Keratinocyte (primary cell): ENCODE data around the gene DCBLD2. TPM values are rescaled to one million over a fixed set of nuclear protein-coding genes. Genes with fewer than 3 reads are reported as not detected.

Experiments used
- DNase-seq: peaks from one replicate; pipeline ENCODE4 v3.0.0-alpha.2; 2011; ENCODE audit warnings: low read depth, missing footprints, low spot score
- FAIRE-seq: peaks from 2 replicates; lab custom pipeline; 2011; peaks lifted over from hg19 to GRCh38; lab: Jason Lieb, UNC
- H2AFZ ChIP-seq: 2 replicates; pipeline ENCODE4 v1.6.0; 2012; ENCODE audit warnings: low read length, control low read depth, inconsistent platforms; ENCODE audit not compliant: control insufficient read depth
- H3K27ac ChIP-seq: 2 replicates; pipeline ENCODE4 v1.5.1; 2011; ENCODE audit warnings: low read length; ENCODE audit not compliant: control insufficient read depth, insufficient read depth
- H3K27me3 ChIP-seq: 3 replicates; pipeline ENCODE4 v1.6.0; 2011; ENCODE audit warnings: low read length; ENCODE audit not compliant: control insufficient read depth, insufficient read depth; ENCODE audit errors: extremely low read depth
- H3K36me3 ChIP-seq, 2 experiments: 2 replicates in 1 of 2; 3 replicates in 1 of 2; pipeline ENCODE4 v1.5.1; 2011; ENCODE audit warnings: low read length in 2 of 2, mild to moderate bottlenecking in 1 of 2; ENCODE audit not compliant: control insufficient read depth in 2 of 2, insufficient read depth in 2 of 2; ENCODE audit errors: extremely low read depth in 1 of 2
- H3K4me1 ChIP-seq: 3 replicates; pipeline ENCODE4 v1.5.1; 2011; ENCODE audit warnings: low read length; ENCODE audit not compliant: control insufficient read depth, insufficient read depth; ENCODE audit errors: extremely low read depth
- H3K4me2 ChIP-seq: 3 replicates; pipeline ENCODE4 v1.6.0; 2011; ENCODE audit warnings: low read depth, low read length; ENCODE audit not compliant: control insufficient read depth, insufficient read depth; ENCODE audit errors: extremely low read depth
- H3K4me3 ChIP-seq, 3 experiments: fragments of 200-600 bp in 1 of 3; sonication (generic) in 1 of 3; 2 replicates in 2 of 3; 3 replicates in 1 of 3; pipeline ENCODE4 v1.5.1; 2011 to 2016; ENCODE audit warnings: low read length in 3 of 3, mild to moderate bottlenecking in 3 of 3, control low read depth in 2 of 3, inconsistent platforms in 1 of 3, low read depth in 1 of 3, mixed read lengths in 1 of 3, mixed run types in 1 of 3, moderate library complexity in 1 of 3; ENCODE audit not compliant: control insufficient read depth in 2 of 3, insufficient read depth in 2 of 3; ENCODE audit errors: extremely low read depth in 1 of 3
- H3K79me2 ChIP-seq: 2 replicates; pipeline ENCODE4 v1.6.0; 2012; ENCODE audit warnings: low read length; ENCODE audit not compliant: control insufficient read depth, insufficient read depth
- H3K9ac ChIP-seq: 3 replicates; pipeline ENCODE4 v1.6.0; 2011; ENCODE audit warnings: low read length; ENCODE audit not compliant: control insufficient read depth, insufficient read depth; ENCODE audit errors: extremely low read depth
- H3K9me1 ChIP-seq: 3 replicates; pipeline ENCODE4 v1.6.0; 2011; ENCODE audit warnings: low read length; ENCODE audit not compliant: control insufficient read depth, insufficient read depth; ENCODE audit errors: extremely low read depth
- H3K9me3 ChIP-seq: 2 replicates; pipeline ENCODE4 v1.5.1; 2012; ENCODE audit warnings: low read depth, low read length; ENCODE audit not compliant: control insufficient read depth
- H4K20me1 ChIP-seq: 3 replicates; pipeline ENCODE4 v1.6.0; 2011; ENCODE audit warnings: low read length; ENCODE audit not compliant: control insufficient read depth, insufficient read depth; ENCODE audit errors: extremely low read depth
- EZH2 ChIP-seq: IDR thresholded peaks from one replicate; pipeline ENCODE4 v1.6.1; 2012; ENCODE audit warnings: inconsistent platforms, mild to moderate bottlenecking, low read length, moderate library complexity
- dilution Hi-C: fragments of 300-500 bp; cut with MboI; formaldehyde crosslinking; loops from one replicate; pipeline ENCODE4 v1.7.0; 2020; ENCODE audit warnings: low sequenced_read_pairs; ENCODE audit not compliant: extremely low pct_ligation_motif_present
- polyA plus RNA-seq, 5 experiments: library from polyadenylated mRNA; depleted of rRNA in 3 of 5; stranded (reverse) in 3 of 5; stranded (forward) in 1 of 5; unstranded in 1 of 5; fragments of >200 nt; gene quantifications; 1 replicate in 1 of 5; 2 replicates in 3 of 5; 3 replicates in 1 of 5; pipeline versions ENCODE4 v1.2.1 to v1.2.3, GENCODE V29; 2011 to 2012; ENCODE audit warnings: missing spikeins in 2 of 5, low read depth in 1 of 5, low replicate concordance in 1 of 5
- TF ChIP-seq, protein P1 (sequence below), 3 experiments: IDR thresholded peaks in 1 of 3; conservative IDR thresholded peaks in 1 of 3; optimal IDR thresholded peaks in 1 of 3; 2 replicates in 2 of 3; 3 replicates in 1 of 3; pipeline versions ENCODE3 to v1.5.1; 2011; ENCODE audit warnings: low read length in 3 of 3, mild to moderate bottlenecking in 3 of 3, moderate library complexity in 2 of 3, control low read depth in 1 of 3, inconsistent platforms in 1 of 3; ENCODE audit not compliant: insufficient read depth in 2 of 3; ENCODE audit errors: extremely low read depth in 1 of 3

The DCBLD2 gene
- polyA plus RNA-seq, 1 donor (not counting 4 experiments of a cell fraction or from before 2014, with no cell fraction given) = 465 TPM

DNA sequence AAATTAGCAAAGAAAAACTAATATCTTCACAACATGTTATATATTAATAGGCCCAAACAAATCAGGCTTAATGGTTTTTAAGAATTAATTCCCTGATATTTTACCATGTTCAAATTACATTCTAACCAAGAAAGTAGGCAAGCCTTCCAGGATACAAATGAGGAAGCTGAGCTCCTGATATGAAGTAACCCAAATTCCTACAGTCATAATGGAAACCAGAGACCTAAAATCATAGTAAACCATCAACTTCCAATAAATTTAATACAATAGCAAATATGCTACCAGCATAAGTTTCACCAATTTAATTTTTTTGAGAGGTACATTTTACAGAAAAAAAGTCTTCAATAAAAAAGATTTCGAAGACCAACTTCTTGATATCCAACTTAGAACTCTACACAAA lies 3.8 kb downstream of the DCBLD2 start:
- H3K27ac ChIP-seq = peak overlapping the region; percentile 16
- FAIRE-seq (no peak), DNase-seq (no peak)
- no peaks in the 10 kb centered on the region for H3K27me3 ChIP-seq
- H3K9ac ChIP-seq = peak overlapping the region; percentile 85
- no peak overlapping the region for H2AFZ ChIP-seq
- peaks cover 33% of the 10 kb centered on the region for H4K20me1 ChIP-seq
- H3K4me2 ChIP-seq = peak overlapping the region; percentile 81
- H3K9me3 ChIP-seq = no peaks in the 10 kb centered on the region
- H3K9me1 ChIP-seq = no peaks in the 10 kb centered on the region
- peaks cover 9 to 26% of the 10 kb centered on the region in 2 experiments for H3K36me3 ChIP-seq
- H3K4me1 ChIP-seq = peaks cover 49% of the 10 kb centered on the region
- H3K79me2 ChIP-seq = peaks cover 97% of the 10 kb centered on the region
- H3K4me3 ChIP-seq = peak overlapping the region; percentile 87 to 99 (median 99)
- dilution Hi-C loops = no loop called here
- TF ChIP-seq EZH2 = no peak
- TF ChIP-seq, protein P1, sequence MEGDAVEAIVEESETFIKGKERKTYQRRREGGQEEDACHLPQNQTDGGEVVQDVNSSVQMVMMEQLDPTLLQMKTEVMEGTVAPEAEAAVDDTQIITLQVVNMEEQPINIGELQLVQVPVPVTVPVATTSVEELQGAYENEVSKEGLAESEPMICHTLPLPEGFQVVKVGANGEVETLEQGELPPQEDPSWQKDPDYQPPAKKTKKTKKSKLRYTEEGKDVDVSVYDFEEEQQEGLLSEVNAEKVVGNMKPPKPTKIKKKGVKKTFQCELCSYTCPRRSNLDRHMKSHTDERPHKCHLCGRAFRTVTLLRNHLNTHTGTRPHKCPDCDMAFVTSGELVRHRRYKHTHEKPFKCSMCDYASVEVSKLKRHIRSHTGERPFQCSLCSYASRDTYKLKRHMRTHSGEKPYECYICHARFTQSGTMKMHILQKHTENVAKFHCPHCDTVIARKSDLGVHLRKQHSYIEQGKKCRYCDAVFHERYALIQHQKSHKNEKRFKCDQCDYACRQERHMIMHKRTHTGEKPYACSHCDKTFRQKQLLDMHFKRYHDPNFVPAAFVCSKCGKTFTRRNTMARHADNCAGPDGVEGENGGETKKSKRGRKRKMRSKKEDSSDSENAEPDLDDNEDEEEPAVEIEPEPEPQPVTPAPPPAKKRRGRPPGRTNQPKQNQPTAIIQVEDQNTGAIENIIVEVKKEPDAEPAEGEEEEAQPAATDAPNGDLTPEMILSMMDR (optimal IDR thresholded peaks at IDR 0.05 in 1 of 3, IDR thresholded peaks at IDR 0.05 in 1 of 3, conservative IDR thresholded peaks at IDR 0.05 in 1 of 3; ENCODE audit: extremely low read depth in 1 of 3, insufficient read depth in 2 of 3, low read length in 3 of 3) = no peak

DNA sequence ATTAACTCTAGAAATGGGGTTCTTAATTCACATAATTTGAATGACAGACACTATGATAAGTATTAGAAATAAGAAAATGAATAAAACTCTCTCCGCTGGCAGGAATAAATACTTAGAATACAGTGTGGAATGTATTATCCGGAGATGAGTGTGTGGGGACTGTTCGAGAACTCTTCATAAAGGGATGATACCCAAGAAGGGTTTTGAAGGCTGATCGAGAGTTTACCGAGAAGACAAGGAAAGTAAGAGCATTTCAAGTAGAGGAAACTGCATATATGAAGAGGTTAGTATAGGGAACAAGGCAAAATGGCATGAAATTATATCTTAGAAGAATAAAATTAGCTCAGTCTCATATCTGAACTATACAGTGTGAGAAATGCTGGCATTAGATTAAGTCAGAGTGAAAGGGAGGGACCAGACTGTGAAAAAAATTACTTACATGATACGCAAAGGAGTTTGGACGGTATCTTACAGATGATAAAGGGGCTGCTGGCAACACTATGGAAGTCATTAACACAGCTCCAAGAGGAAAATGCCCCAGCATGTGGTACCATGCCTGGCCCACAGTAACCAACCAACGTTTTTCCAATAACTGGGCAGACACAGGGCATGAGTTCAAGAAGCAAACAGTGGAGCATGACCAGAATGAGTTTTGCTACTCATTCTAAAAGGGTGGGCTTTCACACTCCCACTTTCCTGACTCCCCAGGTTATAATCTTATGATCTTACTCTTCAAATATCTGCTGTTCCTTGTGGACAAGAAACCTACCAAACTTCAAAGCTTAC lies 6.5 kb downstream of the DCBLD2 start:
- Histone ChIP-seq H3K79me2 (peaks cover 100% of the 10 kb centered on the region), H3K9ac (no peak overlapping the region), H3K36me3 (peaks cover 18 to 42% of the 10 kb centered on the region in 2 experiments), H4K20me1 (peaks cover 54% of the 10 kb centered on the region), H3K27ac (no peak overlapping the region), H3K4me2 (peak overlapping the region; percentile 81), H3K4me3 (peak overlapping the region in 2 of 3 experiments; percentile 31 to 99), H2AFZ (no peak overlapping the region), H3K9me1 (no peaks in the 10 kb centered on the region), H3K27me3 (no peaks in the 10 kb centered on the region), H3K4me1 (peaks cover 63% of the 10 kb centered on the region), H3K9me3 (no peaks in the 10 kb centered on the region)
- dilution Hi-C loops = no loop called here
- TF ChIP-seq EZH2 = no peak
- TF ChIP-seq, protein P1 (optimal IDR thresholded peaks at IDR 0.05 in 1 of 3, IDR thresholded peaks at IDR 0.05 in 1 of 3, conservative IDR thresholded peaks at IDR 0.05 in 1 of 3; ENCODE audit: extremely low read depth in 1 of 3, insufficient read depth in 2 of 3, low read length in 3 of 3) = no peak
- DNase-seq (no peak), FAIRE-seq (no peak)
